Thyroid gland (tissue), 4 donors: ENCODE results near the gene GRK1. TPM values are rescaled to one million over a fixed set of nuclear protein-coding genes. Genes with fewer than 3 reads are reported as not detected.

ENCODE experiments used
- DNase-seq, 2 donors: peaks; one replicate each; pipeline ENCODE4 v3.0.0-alpha.2; 2019
- H3K27ac ChIP-seq, 3 donors: fragments of 200-600 bp; sonication (generic); 1 replicate in 2 of 3; 2 replicates in 1 of 3; pipeline ENCODE4 v1.5.1; 2016 to 2019; ENCODE audit warnings: mild to moderate bottlenecking in 1 of 3, moderate library complexity in 1 of 3
- H3K27me3 ChIP-seq: fragments of 200-600 bp; sonication (generic); one replicate; pipeline ENCODE4 v1.5.1; 2019
- H3K36me3 ChIP-seq, 2 donors: fragments of 200-600 bp; sonication (generic); one replicate each; pipeline ENCODE4 v1.5.1; 2016 to 2019
- H3K4me1 ChIP-seq, 2 donors: fragments of 200-600 bp; sonication (generic); one replicate each; pipeline ENCODE4 v1.5.1; 2017 to 2019
- H3K4me3 ChIP-seq, 3 donors: fragments of 200-600 bp; sonication (generic); replicated peaks in 1 of 3; 1 replicate in 2 of 3; 2 replicates in 1 of 3; pipeline ENCODE4 v1.5.1; 2016; ENCODE audit warnings: mild to moderate bottlenecking in 1 of 3
- H3K9me3 ChIP-seq: fragments of 200-600 bp; sonication (generic); one replicate; pipeline ENCODE4 v1.5.1; 2017
- POLR2A ChIP-seq, 2 donors: fragments of 450-650 bp; IDR thresholded peaks; one replicate each; pipeline ENCODE4 v1.6.1; 2017; ENCODE audit warnings: antibody characterized with exemption in 2 of 2, mild to moderate bottlenecking in 2 of 2, moderate library complexity in 1 of 2
- WGBS, 2 donors: methylation state at CpG; one replicate each; pipeline ENCODE4 v1.1.5; 2017; 5-methylcytosine and 5-hydroxymethylcytosine counted together
- intact Hi-C: fragments of 100-400 bp; cut with DNase I; formaldehyde crosslinking; loops from one replicate; pipeline ENCODE4 v1.15.1; 2023
- total RNA-seq, 4 donors: library from RNA; depleted of rRNA; stranded (reverse); fragments of >200 nt; gene quantifications; one replicate each; pipeline ENCODE4 v1.2.3, GENCODE V29; 2016
- TF ChIP-seq, protein P1 (sequence below), 6 experiments: fragments of 200-600 bp in 3 of 6; fragments of 450-650 bp in 3 of 6; sonication (generic) in 3 of 6; IDR thresholded peaks; one replicate each; pipeline ENCODE4 v1.5.1; 2016 to 2019; ENCODE audit warnings: antibody characterized with exemption in 6 of 6, mild to moderate bottlenecking in 2 of 6, inconsistent platforms in 1 of 6, moderate library complexity in 1 of 6

GRK1 gene
- total RNA-seq, 4 donors from 2014 or later, result 2.0 to 17.9 (median 2.7) TPM

DNA sequence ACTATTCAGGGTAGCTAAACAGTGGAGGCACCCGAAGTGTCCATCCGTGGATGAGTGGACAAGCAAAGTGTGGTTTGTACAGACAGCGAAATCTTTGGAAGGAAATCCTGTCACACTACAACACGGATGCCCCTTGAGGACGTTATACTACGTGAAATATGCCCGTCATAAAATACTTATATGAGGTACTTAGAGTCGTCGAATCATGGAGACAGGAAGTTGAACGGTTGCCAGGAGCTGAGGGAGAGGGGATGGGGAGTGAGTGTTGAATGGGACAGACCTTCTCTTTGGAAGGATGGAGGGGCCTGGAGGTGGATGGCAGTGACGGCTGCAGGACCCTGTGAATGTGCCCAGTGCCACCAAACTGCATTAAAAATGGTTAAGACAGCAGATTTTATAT is 20.6 kb upstream of the GRK1 start:
- Histone ChIP-seq H3K9me3 (no peaks in the 10 kb centered on the region), H3K27me3 (no peaks in the 10 kb centered on the region), H3K4me3 (no peak overlapping the region), H3K4me1 (peaks cover 64 to 82% of the 10 kb centered on the region in 2 donors), H3K36me3 (no peaks in the 10 kb centered on the region), H3K27ac (peak overlapping the region; percentile 78 to 94 (median 89))
- peak in 1 of 2 donors; percentile 40 for DNase-seq
- WGBS, 2 donors, result 41% methylated on average over 11 of the region's 11 CpGs
- intact Hi-C loops, result no loop called here
- TF ChIP-seq POLR2A (IDR thresholded peaks at IDR 0.05), result no peak
- TF ChIP-seq, protein P1, sequence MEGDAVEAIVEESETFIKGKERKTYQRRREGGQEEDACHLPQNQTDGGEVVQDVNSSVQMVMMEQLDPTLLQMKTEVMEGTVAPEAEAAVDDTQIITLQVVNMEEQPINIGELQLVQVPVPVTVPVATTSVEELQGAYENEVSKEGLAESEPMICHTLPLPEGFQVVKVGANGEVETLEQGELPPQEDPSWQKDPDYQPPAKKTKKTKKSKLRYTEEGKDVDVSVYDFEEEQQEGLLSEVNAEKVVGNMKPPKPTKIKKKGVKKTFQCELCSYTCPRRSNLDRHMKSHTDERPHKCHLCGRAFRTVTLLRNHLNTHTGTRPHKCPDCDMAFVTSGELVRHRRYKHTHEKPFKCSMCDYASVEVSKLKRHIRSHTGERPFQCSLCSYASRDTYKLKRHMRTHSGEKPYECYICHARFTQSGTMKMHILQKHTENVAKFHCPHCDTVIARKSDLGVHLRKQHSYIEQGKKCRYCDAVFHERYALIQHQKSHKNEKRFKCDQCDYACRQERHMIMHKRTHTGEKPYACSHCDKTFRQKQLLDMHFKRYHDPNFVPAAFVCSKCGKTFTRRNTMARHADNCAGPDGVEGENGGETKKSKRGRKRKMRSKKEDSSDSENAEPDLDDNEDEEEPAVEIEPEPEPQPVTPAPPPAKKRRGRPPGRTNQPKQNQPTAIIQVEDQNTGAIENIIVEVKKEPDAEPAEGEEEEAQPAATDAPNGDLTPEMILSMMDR (IDR thresholded peaks at IDR 0.05), result no peak

DNA sequence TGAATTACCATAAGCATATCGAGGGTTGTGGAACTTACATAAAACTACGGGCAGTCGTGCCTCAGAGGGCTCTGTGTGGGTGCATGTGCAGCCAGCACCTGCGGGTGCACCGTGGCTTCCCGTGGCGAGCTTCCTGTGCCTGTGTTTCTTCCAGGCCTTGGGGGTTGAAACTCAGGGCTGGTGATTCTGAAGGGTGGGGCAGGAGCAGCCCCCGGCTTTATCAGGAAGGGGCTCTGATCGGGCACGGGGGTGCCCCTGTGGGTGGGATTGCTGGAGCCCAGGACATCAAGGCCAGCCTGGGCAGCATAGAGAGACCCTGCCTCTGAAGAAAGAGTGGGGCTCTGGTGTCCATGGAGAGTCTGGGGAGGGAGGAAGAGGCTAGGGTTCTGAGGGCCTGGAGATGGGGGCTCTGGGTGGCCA is 20.1 kb upstream of the GRK1 start:
- intact Hi-C loops, result no loop called here
- DNase-seq, result peak; percentile 29
- Histone ChIP-seq H3K4me3 (no peak overlapping the region), H3K27me3 (no peaks in the 10 kb centered on the region), H3K27ac (peak overlapping the region; percentile 78 to 94 (median 89)), H3K9me3 (no peaks in the 10 kb centered on the region), H3K36me3 (no peaks in the 10 kb centered on the region), H3K4me1 (peaks cover 64 to 84% of the 10 kb centered on the region in 2 donors)
- 76 to 78% methylated on average over 10 of the region's 10 CpGs for WGBS, 2 donors
- TF ChIP-seq, protein P1 (IDR thresholded peaks at IDR 0.05), result no peak
- no peak for TF ChIP-seq POLR2A (IDR thresholded peaks at IDR 0.05)

DNA sequence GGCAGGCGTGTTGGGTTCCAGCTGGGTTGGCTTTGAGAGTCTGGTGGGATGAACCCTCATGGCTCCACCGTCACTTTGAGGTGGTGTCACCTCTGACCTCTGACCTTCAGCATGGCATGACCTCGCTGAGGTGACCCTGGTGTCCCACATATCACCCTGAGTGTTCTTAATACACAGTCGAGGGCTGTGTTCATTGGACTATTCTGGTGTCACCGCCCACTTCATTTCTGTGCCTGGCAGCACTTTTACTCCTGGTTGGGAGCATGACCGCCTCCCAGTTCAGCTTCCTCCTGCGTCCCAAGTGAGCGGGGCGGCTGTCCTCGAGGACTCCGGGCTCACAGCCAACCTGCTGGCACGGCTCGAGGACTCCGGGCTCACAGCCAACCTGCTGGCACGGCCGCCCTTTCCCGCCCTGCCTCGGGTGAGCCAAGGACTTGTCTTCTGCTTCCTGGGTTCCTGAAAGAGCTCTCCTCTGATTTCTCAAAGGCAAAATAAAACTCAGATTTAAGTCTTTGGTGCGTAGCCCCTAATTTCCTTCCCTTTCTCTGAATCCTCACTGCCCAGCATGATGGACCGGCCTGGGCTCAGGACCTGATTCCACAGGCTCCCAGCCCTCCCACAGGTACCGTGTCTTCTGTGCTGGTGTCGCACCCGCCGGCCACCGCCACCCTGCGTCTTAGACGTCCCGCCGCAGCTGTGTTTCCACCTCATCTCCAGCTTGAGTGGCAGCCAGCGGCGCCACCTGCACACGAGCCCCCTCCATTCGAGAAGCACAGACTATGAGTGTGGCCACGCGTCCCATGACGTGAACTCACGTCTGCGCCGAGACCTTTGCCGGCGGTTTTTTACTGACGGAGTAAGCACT is 19.4 kb upstream of the GRK1 start:
- WGBS, 2 donors, result 24 to 59% methylated on average over 28 to 36 of the region's 42 CpGs
- H3K4me3 ChIP-seq, result peak overlapping the region in 1 of 3 donors; percentile 14
- H3K9me3 ChIP-seq, result no peaks in the 10 kb centered on the region
- TF ChIP-seq, protein P1 (IDR thresholded peaks at IDR 0.05), result no peak
- TF ChIP-seq POLR2A (IDR thresholded peaks at IDR 0.05), result peak in 1 of 2 donors; percentile 39
- H3K27me3 ChIP-seq, result no peaks in the 10 kb centered on the region
- intact Hi-C loops, result no loop called here
- peak; percentile 98 for DNase-seq
- H3K27ac ChIP-seq, result peak overlapping the region; percentile 89 to 96 (median 94)
- H3K36me3 ChIP-seq, result no peaks in the 10 kb centered on the region
- peaks cover 62 to 81% of the 10 kb centered on the region in 2 donors for H3K4me1 ChIP-seq

DNA sequence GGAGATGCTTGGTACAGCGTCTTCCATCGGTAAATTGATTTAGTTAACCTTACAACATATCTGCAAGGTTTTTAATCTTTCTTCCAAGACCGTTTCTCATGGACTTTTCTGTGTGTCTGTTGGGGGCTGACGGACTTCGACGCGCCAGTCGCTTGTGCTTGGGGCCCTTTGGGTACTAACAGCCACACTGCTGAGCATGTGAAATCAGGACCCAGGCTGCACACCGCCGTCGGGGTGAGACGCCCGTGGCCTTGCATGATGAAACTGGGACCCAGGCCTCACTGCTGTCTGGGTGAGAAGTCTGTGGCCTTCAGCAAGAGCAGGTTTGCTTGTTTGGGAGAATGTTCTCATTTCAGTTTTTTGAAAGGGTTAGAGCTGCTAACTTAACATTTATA is 18.8 kb upstream of the GRK1 start:
- 61 to 63% methylated on average over 13 of the region's 13 CpGs for WGBS, 2 donors
- Histone ChIP-seq H3K27ac (peak overlapping the region; percentile 89 to 96 (median 94)), H3K9me3 (no peaks in the 10 kb centered on the region), H3K4me3 (no peak overlapping the region), H3K27me3 (no peaks in the 10 kb centered on the region), H3K4me1 (peaks cover 60 to 76% of the 10 kb centered on the region in 2 donors), H3K36me3 (no peaks in the 10 kb centered on the region)
- TF ChIP-seq, protein P1 (IDR thresholded peaks at IDR 0.05), result peak in 1 of 6 experiments; percentile 6
- no peak for TF ChIP-seq POLR2A (IDR thresholded peaks at IDR 0.05)
- peak in 1 of 2 donors; percentile 46 for DNase-seq
- intact Hi-C loops, result no loop called here

DNA sequence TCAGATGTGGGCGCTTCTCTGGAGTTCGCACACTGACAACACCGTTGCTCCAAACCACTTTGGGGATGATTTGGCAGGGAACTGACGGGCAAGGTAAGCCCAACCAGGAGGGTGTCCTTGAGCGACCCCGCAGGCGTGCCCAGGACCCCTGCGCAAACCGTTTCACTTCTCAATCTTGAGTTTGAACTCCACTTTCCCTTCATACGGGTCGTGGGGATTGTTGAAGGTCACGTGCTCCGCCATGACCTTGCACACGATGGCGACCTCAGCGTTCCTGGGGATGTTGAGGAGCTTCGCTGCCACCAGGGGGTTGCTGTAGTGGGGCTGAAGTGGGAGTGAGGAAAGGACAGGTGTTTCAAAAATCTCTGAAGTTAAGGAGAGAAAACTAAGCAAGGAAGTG is 17.8 kb upstream of the GRK1 start:
- peak overlapping the region; percentile 89 to 96 (median 94) for H3K27ac ChIP-seq
- no peak for TF ChIP-seq POLR2A (IDR thresholded peaks at IDR 0.05)
- TF ChIP-seq, protein P1 (IDR thresholded peaks at IDR 0.05), result no peak
- H3K36me3 ChIP-seq, result no peaks in the 10 kb centered on the region
- peak in 1 of 2 donors; percentile 22 for DNase-seq
- no peak overlapping the region for H3K4me3 ChIP-seq
- H3K27me3 ChIP-seq, result no peaks in the 10 kb centered on the region
- H3K9me3 ChIP-seq, result no peaks in the 10 kb centered on the region
- 83 to 85% methylated on average over 17 of the region's 17 CpGs for WGBS, 2 donors
- intact Hi-C loops, result no loop called here
- H3K4me1 ChIP-seq, result peaks cover 56 to 69% of the 10 kb centered on the region in 2 donors
